Neural progenitor cell (in vitro differentiated cells): ENCODE data around the gene ARHGAP21. TPM values are rescaled to one million over a fixed set of nuclear protein-coding genes. Genes with fewer than 3 reads are reported as not detected.

Source experiments
- DNase-seq: peaks from one replicate; pipeline ENCODE4 v3.0.0-alpha.2; 2016; ENCODE audit warnings: low spot score
- H2AFZ ChIP-seq: fragments of 200-600 bp; sonication (generic); replicated peaks from 2 replicates; pipeline ENCODE4 v1.6.1; 2016; ENCODE audit warnings: antibody characterized with exemption
- H3F3A ChIP-seq: fragments of 200-600 bp; sonication (generic); 2 replicates; pipeline ENCODE4 v1.6.1; 2016; ENCODE audit warnings: antibody characterized with exemption, low read depth
- H3K27ac ChIP-seq: fragments of 200-600 bp; sonication (generic); 2 replicates; pipeline ENCODE4 v1.5.1; 2016; ENCODE audit warnings: mild to moderate bottlenecking
- H3K27me3 ChIP-seq: fragments of 200-600 bp; sonication (generic); 2 replicates; pipeline ENCODE4 v1.6.1; 2016; ENCODE audit warnings: mild to moderate bottlenecking, moderate library complexity
- H3K36me3 ChIP-seq: fragments of 200-600 bp; sonication (generic); 2 replicates; pipeline ENCODE4 v1.5.1; 2016
- H3K4me1 ChIP-seq: fragments of 200-600 bp; sonication (generic); 2 replicates; pipeline ENCODE4 v1.6.1; 2016; ENCODE audit warnings: mixed run types
- H3K4me2 ChIP-seq: fragments of 200-600 bp; sonication (generic); 2 replicates; pipeline ENCODE4 v1.6.1; 2016
- H3K4me3 ChIP-seq: fragments of 200-600 bp; sonication (generic); 2 replicates; pipeline ENCODE4 v1.5.1; 2016
- H3K79me2 ChIP-seq: fragments of 200-600 bp; sonication (generic); 2 replicates; pipeline ENCODE4 v1.6.1; 2016; ENCODE audit warnings: low read depth
- H3K9ac ChIP-seq: fragments of 200-600 bp; sonication (generic); 2 replicates; pipeline ENCODE4 v1.6.1; 2016
- H3K9me3 ChIP-seq: fragments of 200-600 bp; sonication (generic); 2 replicates; pipeline ENCODE4 v1.5.1; 2016; ENCODE audit warnings: low read depth
- H4K20me1 ChIP-seq: fragments of 200-600 bp; sonication (generic); 2 replicates; pipeline ENCODE4 v1.6.1; 2016; ENCODE audit warnings: low read depth
- H3K27ac Mint-ChIP-seq: 3 replicates; pipeline ENCODE4 v1.8.0; 2021; ENCODE audit warnings: mixed read lengths
- H3K27me3 Mint-ChIP-seq: 2 replicates; pipeline ENCODE4 v1.8.0; 2022; ENCODE audit warnings: low read depth, mild to moderate bottlenecking, inconsistent platforms, moderate library complexity, mixed read lengths; ENCODE audit not compliant: insufficient read depth
- H3K36me3 Mint-ChIP-seq: 3 replicates; pipeline ENCODE4 v1.8.0; 2021; ENCODE audit warnings: mixed read lengths
- H3K4me1 Mint-ChIP-seq: 3 replicates; pipeline ENCODE4 v1.8.0; 2021; ENCODE audit warnings: mixed read lengths
- H3K4me3 Mint-ChIP-seq: 3 replicates; pipeline ENCODE4 v1.8.0; 2021; ENCODE audit warnings: mild to moderate bottlenecking, moderate library complexity, mixed read lengths
- H3K9me3 Mint-ChIP-seq: 3 replicates; pipeline ENCODE4 v1.8.0; 2020; ENCODE audit warnings: mixed read lengths
- CTCF ChIP-seq: fragments of 200-600 bp; sonication (generic); IDR thresholded peaks from 2 replicates; pipeline ENCODE4 v1.5.1; 2017; ENCODE audit warnings: antibody characterized with exemption, mild to moderate bottlenecking
- EZH2 ChIP-seq: fragments of 200-600 bp; sonication (generic); IDR thresholded peaks from 2 replicates; pipeline ENCODE4 v1.6.1; 2017; ENCODE audit warnings: antibody characterized with exemption, mild to moderate bottlenecking, moderate library complexity
- EZH2phosphoT487 ChIP-seq: fragments of 200-600 bp; sonication (generic); IDR thresholded peaks from 2 replicates; pipeline ENCODE4 v1.6.1; 2017; ENCODE audit warnings: antibody characterized with exemption
- total RNA-seq: library from RNA; depleted of rRNA; stranded (reverse); fragments of >200 nt; gene quantifications from 2 replicates; pipeline ENCODE4 v1.2.3, GENCODE V29; 2015; ENCODE audit warnings: low replicate concordance

Gene ARHGAP21
- total RNA-seq, 1 donor from 2014 or later = 65.7 TPM

- Histone ChIP-seq H3K36me3 (no peaks in the 10 kb centered on the region), H3K27me3 (no peaks in the 10 kb centered on the region), H3K4me1 (no peaks in the 10 kb centered on the region), H4K20me1 (no peaks in the 10 kb centered on the region), H3K9me3 (no peaks in the 10 kb centered on the region), H3K4me3 (no peak overlapping the region), H3K4me2 (no peak overlapping the region), H2AFZ (no peak overlapping the region), H3K27ac (no peak overlapping the region), H3K9ac (no peak overlapping the region), H3K79me2 (no peaks in the 10 kb centered on the region), H3F3A (no peaks in the 10 kb centered on the region)
- TF ChIP-seq EZH2phosphoT487 = no peak
- TF ChIP-seq EZH2 = no peak
- TF ChIP-seq CTCF = no peak
- H3K27me3 Mint-ChIP-seq = peaks cover 4% of the 10 kb centered on the region
- peak overlapping the region; percentile 24 for H3K27ac Mint-ChIP-seq
- H3K4me1 Mint-ChIP-seq = peaks cover 8% of the 10 kb centered on the region
- DNase-seq = no peak
- no peak overlapping the region for H3K4me3 Mint-ChIP-seq
- H3K9me3 Mint-ChIP-seq = no peaks in the 10 kb centered on the region
- H3K36me3 Mint-ChIP-seq = no peaks in the 10 kb centered on the region
These were observed 167.4 kb downstream of the ARHGAP21 start for GRCh38 chr10:24556126-24556749.

- no peak overlapping the region for H2AFZ ChIP-seq
- H3K9ac ChIP-seq = no peak overlapping the region
- no peak overlapping the region for H3K27ac ChIP-seq
- peaks cover 6% of the 10 kb centered on the region for H3K27me3 Mint-ChIP-seq
- H3K9me3 Mint-ChIP-seq = no peaks in the 10 kb centered on the region
- H3K27me3 ChIP-seq = no peaks in the 10 kb centered on the region
- no peaks in the 10 kb centered on the region for H3K4me1 ChIP-seq
- peaks cover 6% of the 10 kb centered on the region for H3K4me1 Mint-ChIP-seq
- no peaks in the 10 kb centered on the region for H3F3A ChIP-seq
- no peaks in the 10 kb centered on the region for H3K9me3 ChIP-seq
- H3K36me3 ChIP-seq = no peaks in the 10 kb centered on the region
- H4K20me1 ChIP-seq = no peaks in the 10 kb centered on the region
- no peak overlapping the region for H3K4me3 Mint-ChIP-seq
- no peak for TF ChIP-seq CTCF
- H3K4me3 ChIP-seq = no peak overlapping the region
- no peak overlapping the region for H3K4me2 ChIP-seq
- no peak overlapping the region for H3K27ac Mint-ChIP-seq
- no peaks in the 10 kb centered on the region for H3K79me2 ChIP-seq
- DNase-seq = no peak
- peaks cover 2% of the 10 kb centered on the region for H3K36me3 Mint-ChIP-seq
These were observed 169.7 kb downstream of the ARHGAP21 start for GRCh38 chr10:24554036-24554435.

- Histone ChIP-seq H3K4me1 (no peaks in the 10 kb centered on the region), H3K4me3 (no peak overlapping the region), H4K20me1 (no peaks in the 10 kb centered on the region), H3K9ac (no peak overlapping the region), H3K4me2 (no peak overlapping the region), H3K36me3 (no peaks in the 10 kb centered on the region), H3K27ac (no peak overlapping the region), H3K27me3 (no peaks in the 10 kb centered on the region), H3K79me2 (no peaks in the 10 kb centered on the region), H3F3A (no peaks in the 10 kb centered on the region), H3K9me3 (no peaks in the 10 kb centered on the region), H2AFZ (no peak overlapping the region)
- Mint-ChIP-seq H3K27me3 (peaks cover 8% of the 10 kb centered on the region), H3K9me3 (no peaks in the 10 kb centered on the region), H3K4me1 (peaks cover 6% of the 10 kb centered on the region), H3K4me3 (no peak overlapping the region), H3K27ac (no peak overlapping the region), H3K36me3 (peaks cover 2% of the 10 kb centered on the region)
- TF ChIP-seq EZH2 (no peak), CTCF (no peak), EZH2phosphoT487 (no peak)
- no peak for DNase-seq
These were observed 170.6 kb downstream of the ARHGAP21 start for GRCh38 chr10:24553051-24553612.
